Left lobe of liver (tissue), 2 donors: ENCODE data around the gene SHROOM3. TPM values are rescaled to one million over a fixed set of nuclear protein-coding genes. Genes with fewer than 3 reads are reported as not detected.

Source experiments
- ATAC-seq: fragments of 200-7000 bp; cut with Tn5 transposase; one replicate; pipeline ENCODE4 v1.9.1; 2020; ENCODE audit warnings: mild to moderate bottlenecking, moderate library complexity
- DNase-seq: peaks from one replicate; pipeline ENCODE4 v3.0.0-alpha.2; 2020; ENCODE audit warnings: low spot score
- total RNA-seq: library from RNA; stranded (reverse); gene quantifications from one replicate; pipeline ENCODE4 v1.2.1, GENCODE V29; 2021
- donor health status: DM: no; HTN: no; CAD: no; lungs with moderate emphysema.
- donor health status: DM: no; HTN: yes; CAD: no.

SHROOM3 gene
- total RNA-seq, 1 donor from 2014 or later: 39.9 TPM

DNA sequence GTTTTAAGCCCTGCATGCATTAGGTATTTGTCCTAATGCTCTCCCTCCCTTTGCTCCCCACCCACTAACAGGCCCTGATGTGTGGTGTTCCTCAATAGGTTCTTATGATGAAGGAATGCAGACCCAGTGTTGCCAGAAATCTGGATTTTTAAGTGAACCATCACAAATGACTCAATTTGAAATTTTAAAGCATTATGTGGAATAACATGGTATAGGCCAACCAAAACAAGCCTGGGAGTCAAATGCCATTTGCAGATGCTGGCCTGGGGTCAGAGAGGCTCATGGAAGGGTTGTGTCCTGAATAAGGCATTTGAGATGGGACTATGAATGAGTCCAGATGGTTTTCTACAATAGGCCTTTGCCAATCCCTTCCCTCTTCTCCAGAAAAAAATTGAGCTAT is 179.6 kb downstream of the SHROOM3 start:
- ATAC-seq (no peak), DNase-seq (no peak)

DNA sequence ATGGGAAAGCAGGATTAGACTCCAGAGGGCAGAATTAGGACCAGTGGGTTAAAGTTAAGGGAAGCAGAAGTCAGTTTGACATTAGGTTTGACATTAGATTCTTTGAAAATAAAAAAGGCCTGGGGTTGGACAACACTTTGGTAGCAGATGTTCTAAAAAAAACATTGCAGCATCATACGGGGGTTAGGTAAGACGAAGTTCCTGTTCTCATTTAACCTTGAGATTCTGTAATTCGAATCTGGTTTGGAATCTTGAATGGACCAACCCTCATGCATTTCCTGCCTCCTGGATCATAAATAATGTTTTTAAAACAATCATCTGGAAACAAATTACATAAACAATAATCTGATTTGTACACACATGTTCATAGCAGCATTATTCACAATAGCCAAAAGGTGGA is 181.0 kb downstream of the SHROOM3 start:
- no peak for ATAC-seq
- DNase-seq: no peak

GRCh38 chr4:76616526-76616925 is 181.5 kb downstream of the SHROOM3 start:
- no peak for ATAC-seq
- DNase-seq: no peak

GRCh38 chr4:76620723-76621468 is 185.9 kb downstream of the SHROOM3 start:
- ATAC-seq: peak; percentile 66
- no peak for DNase-seq

DNA sequence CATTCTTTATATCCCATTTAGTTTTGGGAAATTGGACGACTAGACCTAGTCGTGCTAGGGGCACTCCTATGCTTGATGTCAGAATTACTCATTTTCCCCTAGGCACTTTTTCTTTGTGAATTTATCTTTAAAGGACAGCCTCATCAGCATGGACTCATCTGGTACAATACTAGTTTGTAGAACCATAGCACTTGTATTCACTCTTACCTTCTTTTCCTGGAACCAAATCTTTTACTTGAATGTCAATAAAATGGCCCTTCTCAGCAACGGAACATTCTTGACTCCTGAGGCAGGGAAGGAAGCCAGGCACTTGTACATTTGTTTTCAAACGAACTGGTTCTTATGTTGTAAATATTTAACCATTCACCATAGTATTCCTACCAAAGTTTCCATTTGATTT is 187.1 kb downstream of the SHROOM3 start:
- DNase-seq (no peak), ATAC-seq (no peak)

GRCh38 chr4:76622717-76623116 is 187.7 kb downstream of the SHROOM3 start:
- DNase-seq: no peak
- no peak for ATAC-seq

- DNase-seq: no peak
- ATAC-seq: no peak
Observed at GRCh38 chr4:76623217-76624045, 188.4 kb downstream of the SHROOM3 start.

- no peak for ATAC-seq
- no peak for DNase-seq
Observed at GRCh38 chr4:76624241-76624681, 189.2 kb downstream of the SHROOM3 start.

DNA sequence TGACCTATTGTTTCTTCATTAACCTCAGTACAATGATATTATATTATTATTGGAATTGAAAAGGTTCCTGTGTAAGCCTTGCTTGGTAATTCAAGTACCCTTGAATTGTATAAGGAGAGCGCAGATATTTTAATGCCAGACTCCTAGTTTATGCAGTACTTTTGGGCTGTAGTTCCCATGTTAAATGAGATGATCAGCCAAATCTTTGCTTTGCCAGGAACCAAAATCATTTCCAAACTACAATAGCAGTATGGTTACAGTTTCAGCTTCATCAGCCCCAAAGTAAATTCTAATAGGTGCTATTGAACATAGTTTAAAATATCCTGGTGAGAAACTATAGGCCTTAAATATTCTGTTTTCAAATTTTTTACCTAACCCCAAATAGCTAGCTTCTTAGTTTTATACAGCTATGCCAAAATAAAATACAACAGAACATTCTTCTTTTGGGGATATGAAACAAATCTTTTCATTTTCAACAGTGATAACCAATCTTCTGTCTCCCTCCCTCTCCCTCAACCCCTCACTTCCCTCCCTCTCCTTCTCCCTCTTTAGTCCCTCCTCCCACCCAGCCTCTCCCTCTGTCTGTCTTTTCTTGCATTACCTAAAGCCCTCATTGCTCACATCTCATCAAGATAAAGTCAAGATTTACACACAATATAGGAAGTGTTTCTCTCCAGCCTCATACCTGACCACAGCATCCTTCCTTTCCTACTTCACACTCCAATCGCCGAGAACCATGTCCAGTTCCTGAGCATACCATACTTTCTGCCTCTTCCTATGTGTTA is 190.1 kb downstream of the SHROOM3 start:
- ATAC-seq (no peak), DNase-seq (no peak)

DNA sequence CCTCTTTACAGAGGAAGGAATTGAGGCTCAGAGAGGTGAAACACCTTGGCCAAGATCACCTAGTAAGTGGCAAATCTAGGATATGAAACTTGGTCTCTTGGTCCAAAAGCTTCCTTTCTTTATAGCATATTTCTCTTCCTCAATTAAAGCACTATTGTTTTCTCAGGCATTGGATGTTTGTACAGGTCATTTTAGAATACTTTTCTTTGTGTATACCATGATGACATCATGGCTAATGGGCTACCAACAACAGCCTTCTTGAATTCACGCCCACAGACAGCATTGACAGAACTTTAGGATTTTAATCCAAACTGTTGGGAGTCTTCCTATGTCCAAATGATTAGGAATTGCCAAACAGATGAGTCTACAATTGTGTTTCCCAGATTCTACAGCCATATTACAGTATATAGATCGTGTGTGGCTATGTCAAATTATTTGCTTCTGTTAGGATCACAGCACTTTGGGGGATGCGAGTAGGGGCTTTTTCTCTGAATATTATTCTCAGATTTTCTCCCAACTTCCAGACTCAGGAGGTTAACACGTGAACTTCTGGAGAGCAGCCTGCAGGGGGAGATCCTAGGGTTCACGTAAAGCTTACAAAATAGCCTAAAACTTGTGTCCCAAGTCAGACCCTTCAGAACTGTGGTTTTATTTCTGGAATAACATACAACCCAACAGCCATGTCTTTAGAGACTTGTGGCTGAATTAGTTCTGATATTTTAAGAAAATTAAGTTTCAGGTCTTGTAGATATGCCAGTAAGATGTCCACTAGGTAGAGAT is 191.8 kb downstream of the SHROOM3 start:
- ATAC-seq (no peak), DNase-seq (no peak)

DNA sequence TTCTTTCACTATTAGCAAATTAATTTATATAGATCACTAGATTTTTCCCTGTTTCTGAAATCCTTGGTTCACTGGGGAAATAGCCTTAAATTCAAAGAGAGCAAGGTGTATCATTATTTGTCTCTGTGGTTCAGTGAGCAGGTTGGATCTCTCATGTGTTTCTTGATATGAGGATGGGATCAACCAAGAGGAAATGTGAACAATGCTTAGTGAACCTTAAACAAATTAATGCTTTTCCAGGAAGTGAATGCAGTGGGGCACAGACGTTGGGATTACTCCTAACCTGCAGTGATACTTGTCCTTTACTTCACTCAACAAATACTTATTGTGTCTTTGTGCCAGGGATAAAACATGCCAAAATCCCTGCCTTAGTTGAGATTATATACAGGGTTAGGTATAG is 193.2 kb downstream of the SHROOM3 start:
- DNase-seq (no peak), ATAC-seq (no peak)

GRCh38 chr4:76630741-76631140 is 195.7 kb downstream of the SHROOM3 start:
- DNase-seq (no peak), ATAC-seq (no peak)

DNA sequence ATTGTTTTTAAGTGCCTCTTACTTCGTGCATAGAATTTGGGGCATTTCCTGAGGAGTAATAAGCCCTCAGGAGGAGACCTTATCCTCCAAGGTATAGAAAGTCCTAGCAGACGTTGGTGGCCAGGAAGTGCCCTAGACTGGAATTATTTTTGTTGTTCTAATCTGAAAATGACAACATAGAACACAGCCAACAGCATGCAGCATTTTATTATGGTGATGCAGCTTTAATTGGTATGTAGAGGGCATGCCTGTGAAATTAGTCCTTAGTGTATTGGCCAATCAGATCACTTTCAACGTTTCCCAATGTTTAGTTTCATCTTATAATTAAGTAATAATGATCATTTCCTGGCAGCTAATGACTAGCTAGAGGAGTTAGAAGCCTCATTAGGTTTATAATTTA is 199.2 kb downstream of the SHROOM3 start:
- ATAC-seq (no peak), DNase-seq (no peak)

GRCh38 chr4:76637712-76638361 is 202.8 kb downstream of the SHROOM3 start:
- peak; percentile 29 for ATAC-seq
- DNase-seq: no peak

GRCh38 chr4:76639288-76639687 is 204.3 kb downstream of the SHROOM3 start:
- no peak for ATAC-seq
- no peak for DNase-seq

DNA sequence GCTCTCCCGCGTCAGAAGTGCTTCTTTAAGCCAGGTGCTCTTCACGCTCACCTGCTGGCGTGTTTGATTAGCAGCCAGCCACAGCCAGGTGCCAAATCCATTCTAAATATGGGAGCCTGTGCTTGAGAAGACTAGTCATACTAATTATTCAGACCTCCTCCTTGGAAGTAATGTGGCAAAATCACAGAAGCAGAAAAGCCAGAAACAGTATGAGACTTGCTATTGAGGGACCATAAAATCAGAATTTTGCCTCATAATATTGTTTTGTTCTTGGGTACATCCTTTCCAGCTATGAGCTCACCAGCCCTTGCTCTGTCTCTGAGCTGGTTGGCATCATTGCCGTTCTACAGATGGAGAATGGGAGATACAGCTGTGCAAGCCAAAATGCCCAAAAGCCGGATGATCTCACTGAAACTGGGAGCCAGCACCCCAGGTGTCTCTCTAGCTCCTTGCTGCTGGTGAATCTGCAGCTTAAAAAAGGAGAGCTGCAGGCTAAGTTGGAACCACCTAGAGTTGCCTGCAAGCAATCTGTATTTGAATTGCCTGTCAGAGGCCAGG is 205.4 kb downstream of the SHROOM3 start:
- ATAC-seq (no peak), DNase-seq (no peak)

GRCh38 chr4:76641351-76641750 is 206.3 kb downstream of the SHROOM3 start:
- DNase-seq (no peak), ATAC-seq (no peak)

- DNase-seq: no peak
- ATAC-seq: no peak
Observed at GRCh38 chr4:76641758-76642157, 206.7 kb downstream of the SHROOM3 start.

DNA sequence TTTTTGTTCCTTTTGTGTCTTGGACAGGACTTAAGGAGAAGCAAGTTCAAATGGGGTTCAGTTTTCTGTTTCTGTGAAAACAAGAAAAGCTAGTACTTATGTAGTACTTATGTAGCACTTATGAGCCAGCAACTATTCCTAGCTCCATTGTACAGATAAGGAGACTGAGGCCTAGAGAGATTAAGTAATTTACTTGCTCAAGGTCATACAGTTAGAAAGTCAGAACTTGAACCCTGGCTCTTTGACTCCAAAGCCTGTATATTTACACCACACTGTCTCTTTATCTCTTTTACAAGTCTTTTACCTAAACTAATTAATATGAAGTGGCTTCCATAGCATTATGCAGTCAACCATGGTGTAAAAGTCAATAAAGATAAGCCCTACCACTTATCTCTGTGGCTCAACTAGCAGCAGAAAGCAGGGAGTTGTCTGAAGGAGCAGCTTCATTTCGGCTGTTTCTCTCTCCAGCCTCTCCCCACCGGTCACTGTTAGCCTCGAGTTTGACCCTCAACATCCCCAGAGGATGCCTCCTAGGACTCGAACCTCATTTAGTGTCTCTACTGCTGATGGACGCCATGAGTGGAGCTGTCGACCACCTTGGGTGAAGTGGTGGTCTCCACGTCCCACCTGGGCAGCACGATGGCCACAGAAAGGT is 209.9 kb downstream of the SHROOM3 start:
- ATAC-seq: no peak
- no peak for DNase-seq
